AG08396 (cell line): ENCODE data around the gene RTP5.
A peak's percentile ranks its signal among the peaks of the same experiment; 100 is the strongest.

ENCODE experiments used
- DNase-seq: peaks from one replicate; pipeline ENCODE4 v3.0.0; 2012; ENCODE audit warnings: low spot score, mixed read lengths

Gene RTP5

GRCh38 chr2:241843321-241844065, 26.0 kb upstream of the RTP5 start:
- no peak for DNase-seq

- peak; percentile 91 for DNase-seq
Observed at GRCh38 chr2:241844066-241844728, 25.3 kb upstream of the RTP5 start.

- no peak for DNase-seq
Observed at GRCh38 chr2:241844831-241845578, 24.5 kb upstream of the RTP5 start.

- DNase-seq: no peak
Observed at GRCh38 chr2:241846406-241846805, 23.1 kb upstream of the RTP5 start.

- DNase-seq: no peak
Observed at GRCh38 chr2:241848761-241849615, 20.5 kb upstream of the RTP5 start.

GRCh38 chr2:241849616-241850543, 19.6 kb upstream of the RTP5 start:
- DNase-seq: no peak

GRCh38 chr2:241850544-241851324, 18.8 kb upstream of the RTP5 start:
- no peak for DNase-seq

- no peak for DNase-seq
Observed at GRCh38 chr2:241851325-241852115, 18.0 kb upstream of the RTP5 start.

- DNase-seq: no peak
Observed at GRCh38 chr2:241852116-241852980, 17.2 kb upstream of the RTP5 start.

- DNase-seq: no peak
Observed at GRCh38 chr2:241852981-241853631, 16.4 kb upstream of the RTP5 start.

GRCh38 chr2:241853651-241854341, 15.7 kb upstream of the RTP5 start:
- no peak for DNase-seq

GRCh38 chr2:241854342-241855244, 14.9 kb upstream of the RTP5 start:
- DNase-seq: no peak

- DNase-seq: no peak
Observed at GRCh38 chr2:241855245-241855887, 14.2 kb upstream of the RTP5 start.

GRCh38 chr2:241855888-241856422, 13.6 kb upstream of the RTP5 start:
- DNase-seq: no peak

- DNase-seq: no peak
Observed at GRCh38 chr2:241857041-241857541, 12.4 kb upstream of the RTP5 start.
